PC-9 (cell line): ENCODE results near the gene PCGF6.

Source experiments
- CTCF ChIP-seq: fragments of 200-600 bp; sonication (generic); conservative IDR thresholded peaks from 2 replicates; pipeline ENCODE4 v1.6.1; 2017; ENCODE audit warnings: mixed run types, antibody characterized with exemption, mild to moderate bottlenecking, moderate library complexity
- EZH2 ChIP-seq: fragments of 200-600 bp; sonication (generic); IDR thresholded peaks from 2 replicates; pipeline ENCODE4 v1.8.0; 2017; ENCODE audit warnings: antibody characterized with exemption, low read depth

DNA sequence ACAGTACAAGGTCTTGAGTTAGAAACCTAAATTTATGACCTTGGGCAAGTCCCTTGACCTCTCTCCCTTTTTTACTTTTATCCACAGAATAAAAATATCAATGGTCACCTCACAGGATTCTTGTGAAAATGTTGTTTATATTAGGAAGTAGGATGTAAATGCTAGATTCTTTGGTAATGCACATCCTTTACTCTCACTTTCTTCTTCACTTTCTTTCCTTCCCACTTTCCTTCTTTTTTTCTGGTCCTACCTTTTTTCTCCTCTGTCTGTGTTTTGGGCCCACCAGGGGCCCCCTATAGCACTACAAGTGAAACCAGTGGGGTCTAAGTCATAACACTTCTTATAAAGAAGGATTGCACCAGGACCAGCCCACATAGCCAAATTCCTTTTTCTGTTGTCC lies 93.1 kb downstream of the PCGF6 start:
- TF ChIP-seq CTCF (no peak), EZH2 (no peak)
